ENCODE results near the gene C3orf49. TPM values are rescaled to one million over a fixed set of nuclear protein-coding genes. Genes with fewer than 3 reads are reported as not detected.

C3orf49 gene
- total RNA-seq, 1 experiment from 2014 or later, result not detected

GRCh38 chr3:63861306-63861705 lies 42.2 kb downstream of the C3orf49 start:
- H3K27ac ChIP-seq, result no peak overlapping the region
- DNase-seq (ENCODE audit: low read depth in 1 of 2, low spot score in 2 of 2), result no peak
- 0 out of 2 replicates have a peak, but pooled peaks cover 3% of the 10 kb centered on the region for H3K9me3 ChIP-seq (replicated peaks)
- H3K27me3 ChIP-seq (replicated peaks), result no peaks in the 10 kb centered on the region
- H3K4me3 ChIP-seq, result no peak overlapping the region
- H3K4me1 ChIP-seq (replicated peaks), result peaks cover 27% of the 10 kb centered on the region
- H3K36me3 ChIP-seq, result peaks cover 6% of the 10 kb centered on the region

GRCh38 chr3:63862804-63863149 lies 43.7 kb downstream of the C3orf49 start:
- peak overlapping the region; percentile 95 for H3K27ac ChIP-seq
- peaks cover 14% of the 10 kb centered on the region for H3K36me3 ChIP-seq
- peak overlapping the region; percentile 98 for H3K4me3 ChIP-seq
- no peak for DNase-seq (ENCODE audit: low read depth in 1 of 2, low spot score in 2 of 2)
- H3K4me1 ChIP-seq (replicated peaks), result peaks cover 17% of the 10 kb centered on the region
- no peaks in the 10 kb centered on the region for H3K27me3 ChIP-seq (replicated peaks)
- H3K9me3 ChIP-seq (replicated peaks), result 0 out of 2 replicates have a peak, but pooled peaks cover 3% of the 10 kb centered on the region

DNA sequence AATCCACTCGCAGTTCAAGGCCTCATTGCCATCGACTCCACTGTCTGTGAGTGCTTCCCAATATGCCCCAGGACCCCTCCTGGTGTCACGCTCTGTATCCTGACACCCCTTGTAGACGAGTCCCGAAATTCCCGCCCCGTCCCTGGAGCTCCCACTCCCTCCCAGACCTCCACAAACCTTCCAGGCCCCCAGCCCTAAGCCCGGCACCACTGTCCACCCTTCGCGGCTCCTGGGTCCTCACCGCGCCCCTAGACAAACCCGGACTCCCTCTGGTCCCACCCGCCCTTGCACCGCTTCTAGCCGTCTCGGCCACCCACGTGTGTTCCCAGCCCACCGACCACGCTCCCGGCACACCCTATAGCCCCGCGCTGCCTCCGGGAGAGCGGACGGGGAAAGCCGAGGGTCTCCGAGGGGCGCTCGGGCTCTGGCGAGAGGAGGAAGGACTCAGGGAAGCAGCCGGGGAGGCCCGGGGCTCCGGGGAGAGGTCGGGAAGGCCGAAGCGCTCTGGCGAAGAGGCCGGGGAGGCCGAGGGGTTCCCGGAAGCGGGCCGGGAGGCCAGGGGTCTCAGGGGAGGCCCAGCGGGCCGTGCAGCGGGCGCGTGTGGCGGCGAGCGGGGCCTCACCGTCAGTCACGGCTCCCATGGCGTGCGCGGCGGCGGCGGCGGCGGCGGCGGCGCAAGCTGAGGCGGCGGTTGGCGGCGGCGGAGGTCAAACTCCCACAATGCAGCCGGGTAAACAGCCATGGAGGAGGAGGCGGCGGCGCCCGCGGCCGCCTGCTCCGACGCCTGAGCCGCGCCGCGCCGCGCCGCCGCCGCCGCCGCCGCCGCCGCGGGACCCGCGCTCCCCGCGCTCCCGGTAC lies 44.3 kb downstream of the C3orf49 start, which contains the start of the genes ATXN7 and THOC7:
TSS of gene ATXN7 (plus strand) at position 718 of the 858 bp plus-strand sequence. CDS start 48,732 bp downstream, outside the sequence.
TSS of gene THOC7 (minus strand) at position 656 of the 858 bp plus-strand sequence. CDS start at position 641, 15 bp downstream.
- DNase-seq (ENCODE audit: low read depth in 1 of 2, low spot score in 2 of 2), result peak; percentile 56 to 63
- Histone ChIP-seq H3K4me1 (replicated peaks) (peaks cover 14% of the 10 kb centered on the region; the same call in 1 of the 2 replicates), H3K27me3 (replicated peaks) (no peaks in the 10 kb centered on the region), H3K9me3 (replicated peaks) (0 out of 2 replicates have a peak, but pooled peaks cover 3% of the 10 kb centered on the region), H3K27ac (peak within 1 kb of the TSS; percentile 95), H3K36me3 (peaks cover 14% of the 10 kb centered on the region), H3K4me3 (peak within 1 kb of the TSS; percentile 98)

- Histone ChIP-seq H3K9me3 (replicated peaks) (0 out of 2 replicates have a peak, but pooled peaks cover 3% of the 10 kb centered on the region), H3K27ac (peak overlapping the region; percentile 85), H3K36me3 (peaks cover 14% of the 10 kb centered on the region), H3K4me1 (replicated peaks) (peaks cover 14% of the 10 kb centered on the region; the same call in 1 of the 2 replicates), H3K4me3 (peak overlapping the region; percentile 98), H3K27me3 (replicated peaks) (no peaks in the 10 kb centered on the region)
- DNase-seq (ENCODE audit: low read depth in 1 of 2, low spot score in 2 of 2), result peak; percentile 41 to 47
These were observed 45.2 kb downstream of the C3orf49 start for GRCh38 chr3:63864008-63864964.

DNA sequence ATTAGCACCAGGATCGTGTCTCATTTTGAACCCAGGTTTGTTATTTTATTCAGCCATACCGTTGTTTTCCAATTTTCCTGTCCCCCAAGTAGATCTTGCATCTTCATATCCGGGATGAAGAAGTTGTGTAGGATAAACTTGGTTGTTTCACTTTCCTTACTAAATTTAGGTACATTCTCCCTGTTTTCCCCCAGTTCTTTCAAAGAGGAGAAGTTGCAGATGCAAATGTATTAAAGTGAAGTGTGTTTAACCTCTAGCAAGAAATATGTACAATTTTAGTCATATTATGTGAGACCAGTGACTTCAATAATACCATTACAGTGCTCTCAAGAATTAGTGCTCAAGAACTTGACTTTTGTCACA lies 45.8 kb downstream of the C3orf49 start:
- H3K9me3 ChIP-seq (replicated peaks), result 0 out of 2 replicates have a peak, but pooled peaks cover 3% of the 10 kb centered on the region
- no peaks in the 10 kb centered on the region for H3K27me3 ChIP-seq (replicated peaks)
- H3K4me3 ChIP-seq, result peak overlapping the region; percentile 98
- H3K27ac ChIP-seq, result no peak overlapping the region; the same call in 1 of the 2 replicates
- H3K36me3 ChIP-seq, result peaks cover 14% of the 10 kb centered on the region
- DNase-seq (ENCODE audit: low read depth in 1 of 2, low spot score in 2 of 2), result peak in 1 of 2 experiments; percentile 17
- peaks cover 14% of the 10 kb centered on the region; the same call in 1 of the 2 replicates for H3K4me1 ChIP-seq (replicated peaks)

DNA sequence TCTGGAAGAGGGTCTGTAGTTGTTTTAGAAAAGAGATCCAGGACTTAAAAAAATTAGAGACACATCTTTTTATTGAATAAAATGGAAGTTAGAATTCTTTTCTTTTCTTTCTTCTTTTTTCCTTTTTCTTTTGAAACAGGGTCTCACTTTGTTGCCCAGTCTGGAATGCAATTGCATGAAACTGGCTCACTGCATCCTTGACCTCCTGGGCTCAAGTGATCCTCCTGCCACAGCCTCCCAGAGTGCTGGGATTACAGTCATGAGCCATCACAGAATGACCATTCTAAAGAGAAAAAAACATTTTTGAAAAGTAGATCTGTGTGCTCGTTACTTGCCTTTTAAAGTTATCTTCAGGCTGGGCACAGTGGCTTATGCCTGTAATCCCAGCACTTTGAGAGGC lies 48.1 kb downstream of the C3orf49 start:
- Histone ChIP-seq H3K36me3 (peaks cover 14% of the 10 kb centered on the region), H3K27ac (no peak overlapping the region), H3K4me1 (replicated peaks) (peaks cover 18% of the 10 kb centered on the region), H3K27me3 (replicated peaks) (no peaks in the 10 kb centered on the region), H3K4me3 (no peak overlapping the region), H3K9me3 (replicated peaks) (0 out of 2 replicates have a peak, but pooled peaks cover 3% of the 10 kb centered on the region)
- no peak for DNase-seq (ENCODE audit: low read depth in 1 of 2, low spot score in 2 of 2)

- DNase-seq (ENCODE audit: low read depth in 1 of 2, low spot score in 2 of 2), result no peak
- H3K36me3 ChIP-seq, result peaks cover 8% of the 10 kb centered on the region
- no peaks in the 10 kb centered on the region for H3K9me3 ChIP-seq (replicated peaks)
- H3K27me3 ChIP-seq (replicated peaks), result no peaks in the 10 kb centered on the region
- peaks cover 12% of the 10 kb centered on the region for H3K4me1 ChIP-seq (replicated peaks)
- H3K27ac ChIP-seq, result no peak overlapping the region
- no peak overlapping the region for H3K4me3 ChIP-seq
These were observed 51.0 kb downstream of the C3orf49 start for GRCh38 chr3:63869940-63870614.

DNA sequence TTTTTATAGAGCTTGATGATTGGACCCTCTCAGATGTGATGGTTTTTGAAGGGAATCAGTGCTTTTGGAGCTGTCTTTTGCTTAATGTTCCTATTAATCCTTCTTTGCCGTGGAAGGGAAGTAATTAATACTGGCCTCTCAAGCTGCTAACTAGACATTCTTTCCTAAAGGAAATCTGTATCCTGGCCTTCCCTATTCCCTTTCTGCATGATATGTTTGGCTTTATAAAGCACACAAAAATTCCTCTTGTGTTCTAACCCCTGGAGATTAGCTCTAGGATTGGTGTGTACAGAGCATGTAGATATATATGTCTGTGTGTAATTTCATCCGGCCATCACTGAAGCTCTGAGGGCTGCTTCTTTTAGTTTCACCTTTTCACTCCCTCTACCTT lies 51.5 kb downstream of the C3orf49 start:
- no peaks in the 10 kb centered on the region for H3K27me3 ChIP-seq (replicated peaks)
- peaks cover 8% of the 10 kb centered on the region for H3K36me3 ChIP-seq
- no peaks in the 10 kb centered on the region for H3K9me3 ChIP-seq (replicated peaks)
- H3K4me3 ChIP-seq, result no peak overlapping the region
- peaks cover 10% of the 10 kb centered on the region for H3K4me1 ChIP-seq (replicated peaks)
- H3K27ac ChIP-seq, result no peak overlapping the region
- no peak for DNase-seq (ENCODE audit: low read depth in 1 of 2, low spot score in 2 of 2)

DNA sequence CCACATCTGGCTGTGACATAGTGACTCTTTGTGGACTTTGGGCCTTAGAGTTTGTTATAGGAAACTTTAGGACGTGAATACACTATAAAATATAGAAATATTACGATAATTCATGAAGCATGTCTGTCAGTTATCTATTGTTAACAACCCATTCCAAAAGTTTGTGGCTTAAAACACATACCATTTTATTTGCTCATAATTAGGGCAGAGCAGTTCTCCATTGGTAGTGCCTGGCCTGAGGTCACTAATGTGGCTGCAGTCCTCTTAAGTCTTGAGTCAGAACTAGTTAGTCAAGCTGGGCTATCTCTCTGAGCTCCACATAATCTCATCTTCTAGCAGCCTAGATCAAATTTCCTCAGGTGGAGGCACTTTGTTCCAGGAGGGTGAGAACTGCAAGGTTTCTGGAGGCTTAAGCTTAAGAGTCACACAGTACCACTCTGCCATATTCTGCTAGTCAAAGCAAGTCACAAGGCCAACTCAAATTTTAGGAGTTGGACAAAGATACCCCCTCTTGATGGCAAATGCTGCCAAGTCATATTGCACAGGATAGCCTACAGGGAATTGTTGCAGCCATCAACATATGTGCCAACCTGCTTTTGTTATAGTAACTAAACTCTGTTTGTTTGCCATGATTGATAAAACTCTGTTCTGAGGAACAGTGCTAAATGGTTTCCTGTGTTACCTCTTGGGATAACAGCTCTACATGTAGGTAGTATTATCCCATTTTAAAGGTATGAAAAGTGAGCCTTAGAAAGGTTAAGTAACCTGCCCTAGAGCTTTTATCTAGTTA lies 53.2 kb downstream of the C3orf49 start:
- H3K4me3 ChIP-seq, result no peak overlapping the region
- peaks cover 14% of the 10 kb centered on the region for H3K4me1 ChIP-seq (replicated peaks)
- no peaks in the 10 kb centered on the region for H3K27me3 ChIP-seq (replicated peaks)
- H3K27ac ChIP-seq, result no peak overlapping the region
- H3K36me3 ChIP-seq, result peaks cover 4% of the 10 kb centered on the region
- DNase-seq (ENCODE audit: low read depth in 1 of 2, low spot score in 2 of 2), result no peak
- no peaks in the 10 kb centered on the region for H3K9me3 ChIP-seq (replicated peaks)

- Histone ChIP-seq H3K4me1 (replicated peaks) (peaks cover 14% of the 10 kb centered on the region), H3K27me3 (replicated peaks) (no peaks in the 10 kb centered on the region), H3K27ac (no peak overlapping the region), H3K4me3 (no peak overlapping the region), H3K36me3 (no peaks in the 10 kb centered on the region), H3K9me3 (replicated peaks) (no peaks in the 10 kb centered on the region)
- DNase-seq (ENCODE audit: low read depth in 1 of 2, low spot score in 2 of 2), result no peak
These were observed 55.7 kb downstream of the C3orf49 start for GRCh38 chr3:63874769-63875168.

GRCh38 chr3:63875510-63875909 lies 56.4 kb downstream of the C3orf49 start:
- Histone ChIP-seq H3K4me3 (no peak overlapping the region), H3K27ac (no peak overlapping the region)
- no peak for DNase-seq (ENCODE audit: low read depth in 1 of 2, low spot score in 2 of 2)

GRCh38 chr3:63876260-63876659 lies 57.2 kb downstream of the C3orf49 start:
- no peaks in the 10 kb centered on the region for H3K36me3 ChIP-seq
- H3K4me1 ChIP-seq (replicated peaks), result peaks cover 16% of the 10 kb centered on the region
- H3K27me3 ChIP-seq (replicated peaks), result no peaks in the 10 kb centered on the region
- no peaks in the 10 kb centered on the region for H3K9me3 ChIP-seq (replicated peaks)
- no peak overlapping the region for H3K27ac ChIP-seq
- H3K4me3 ChIP-seq, result no peak overlapping the region
- DNase-seq (ENCODE audit: low read depth in 1 of 2, low spot score in 2 of 2), result no peak

More at GRCh38 chr3:63875510-63875909, 56.4 kb downstream of the C3orf49 start:
- Histone ChIP-seq H3K36me3 (no peaks in the 10 kb centered on the region), H3K27me3 (replicated peaks) (no peaks in the 10 kb centered on the region), H3K9me3 (replicated peaks) (no peaks in the 10 kb centered on the region), H3K4me1 (replicated peaks) (peaks cover 15% of the 10 kb centered on the region)

Measured in SJSA1 (cell line).